CD14-positive monocyte (primary cell): ENCODE results near the gene ZNF8. TPM values are rescaled to one million over a fixed set of nuclear protein-coding genes. Genes with fewer than 3 reads are reported as not detected.

Experiments used
- DNase-seq, 3 donors: peaks; one replicate each; pipeline ENCODE4 v3.0.0-alpha.2; 2011 to 2022
- H2AFZ ChIP-seq: 2 replicates; pipeline ENCODE4 v1.6.0; 2012; ENCODE audit warnings: mild to moderate bottlenecking, low read depth, low read length, inconsistent platforms; ENCODE audit not compliant: insufficient read depth, poor library complexity, severe bottlenecking
- H3K27ac ChIP-seq, 2 donors: 1 replicate in 1 of 2; 2 replicates in 1 of 2; pipeline ENCODE4 v1.5.1; 2012 to 2013; ENCODE audit warnings: low read length in 2 of 2, control low read depth in 1 of 2, inconsistent platforms in 1 of 2, low read depth in 1 of 2, mild to moderate bottlenecking in 1 of 2
- H3K27me3 ChIP-seq, 2 donors: one replicate each; pipeline versions ENCODE4 v1.6.0 to v1.6.1; 2011 to 2013; ENCODE audit warnings: low read length in 2 of 2; ENCODE audit not compliant: control insufficient read depth in 2 of 2, insufficient read depth in 2 of 2
- H3K36me3 ChIP-seq, 2 donors: replicated peaks in 1 of 2; 1 replicate in 1 of 2; 2 replicates in 1 of 2; pipeline versions ENCODE4 v1.5.1 to v1.6.1; 2012 to 2013; ENCODE audit warnings: low read length in 2 of 2, control low read depth in 1 of 2, inconsistent platforms in 1 of 2, mild to moderate bottlenecking in 1 of 2; ENCODE audit not compliant: insufficient read depth in 2 of 2, control insufficient read depth in 1 of 2
- H3K4me1 ChIP-seq, 2 donors: 1 replicate in 1 of 2; 2 replicates in 1 of 2; pipeline versions ENCODE4 v1.5.1 to v1.6.1; 2012 to 2013; ENCODE audit warnings: low read length in 2 of 2, control low read depth in 1 of 2, inconsistent platforms in 1 of 2, mild to moderate bottlenecking in 1 of 2, moderate library complexity in 1 of 2; ENCODE audit not compliant: insufficient read depth in 2 of 2, control insufficient read depth in 1 of 2
- H3K4me2 ChIP-seq: replicated peaks from 2 replicates; pipeline ENCODE3; 2012; ENCODE audit warnings: low read length, moderate library complexity, mild to moderate bottlenecking; ENCODE audit not compliant: poor library complexity, severe bottlenecking; ENCODE audit errors: extremely low read depth
- H3K4me3 ChIP-seq, 3 experiments: fragments of 200-600 bp in 1 of 3; sonication (generic) in 1 of 3; replicated peaks in 1 of 3; 1 replicate in 2 of 3; 2 replicates in 1 of 3; pipeline ENCODE4 v1.5.1; 2011 to 2013; ENCODE audit warnings: low read length in 3 of 3, mild to moderate bottlenecking in 3 of 3, control low read depth in 2 of 3, low read depth in 2 of 3, inconsistent platforms in 1 of 3, moderate library complexity in 1 of 3
- H3K79me2 ChIP-seq: 2 replicates; pipeline ENCODE4 v1.6.0; 2012; ENCODE audit warnings: mild to moderate bottlenecking, control low read depth, inconsistent platforms, low read length, moderate library complexity; ENCODE audit not compliant: insufficient read depth
- H3K9ac ChIP-seq: 2 replicates; pipeline ENCODE4 v1.6.0; 2017; ENCODE audit warnings: low read length, mild to moderate bottlenecking; ENCODE audit not compliant: insufficient read depth, poor library complexity, severe bottlenecking
- H3K9me3 ChIP-seq, 2 donors: replicated peaks in 1 of 2; 1 replicate in 1 of 2; 2 replicates in 1 of 2; pipeline versions ENCODE4 v1.5.1 to v1.6.1; 2012 to 2013; ENCODE audit warnings: low read length in 2 of 2, control low read depth in 1 of 2; ENCODE audit not compliant: control insufficient read depth in 1 of 2, insufficient read depth in 1 of 2
- H4K20me1 ChIP-seq: 2 replicates; pipeline ENCODE4 v1.6.0; 2012; ENCODE audit warnings: mild to moderate bottlenecking, low read length, control low read depth, moderate library complexity; ENCODE audit not compliant: insufficient read depth
- H3K27ac Mint-ChIP-seq, 7 donors: one replicate each; pipeline ENCODE4 v1.8.0; 2020; ENCODE audit warnings: mild to moderate bottlenecking in 7 of 7, mixed read lengths in 7 of 7, moderate library complexity in 6 of 7, inconsistent platforms in 2 of 7
- H3K27me3 Mint-ChIP-seq, 3 donors: one replicate each; pipeline ENCODE4 v1.8.0; 2021 to 2022; ENCODE audit warnings: low read depth in 3 of 3, mild to moderate bottlenecking in 3 of 3, mixed read lengths in 3 of 3, moderate library complexity in 3 of 3, inconsistent platforms in 1 of 3
- H3K36me3 Mint-ChIP-seq, 2 donors: one replicate each; pipeline ENCODE4 v1.8.0; 2020; ENCODE audit warnings: mixed read lengths in 2 of 2, inconsistent platforms in 1 of 2, mild to moderate bottlenecking in 1 of 2
- H3K4me1 Mint-ChIP-seq: one replicate; pipeline ENCODE4 v1.8.0; 2020; ENCODE audit warnings: mild to moderate bottlenecking, mixed read lengths
- H3K4me3 Mint-ChIP-seq, 2 donors: one replicate each; pipeline ENCODE4 v1.8.0; 2020; ENCODE audit warnings: mild to moderate bottlenecking in 2 of 2, mixed read lengths in 2 of 2, moderate library complexity in 1 of 2
- H3K9me3 Mint-ChIP-seq, 7 donors: one replicate each; pipeline ENCODE4 v1.8.0; 2020 to 2022; ENCODE audit warnings: mixed read lengths in 7 of 7, mild to moderate bottlenecking in 6 of 7, moderate library complexity in 6 of 7, inconsistent platforms in 2 of 7
- WGBS: methylation state at CpG from one replicate; pipeline ENCODE4 v1.1.5; 2013; ENCODE audit warnings: missing lambda C conversion rate; ENCODE audit not compliant: insufficient coverage; 5-methylcytosine and 5-hydroxymethylcytosine counted together
- intact Hi-C, 2 donors: fragments of 100-400 bp; cut with micrococcal nuclease; formaldehyde crosslinking; loops; one replicate each; pipeline versions ENCODE4 v1.15.0 to v1.15.1; 2023
- polyA plus RNA-seq, 3 donors: library from polyadenylated mRNA; depleted of rRNA in 1 of 3; unstranded in 2 of 3; stranded (reverse) in 1 of 3; fragments of 300-500 nt in 2 of 3; fragments of >200 nt in 1 of 3; fragmentation: Illumina TruSeq in 2 of 3; gene quantifications; 1 replicate in 2 of 3; 2 replicates in 1 of 3; pipeline ENCODE4 v1.2.3, GENCODE V29; 2012 to 2021
- TF ChIP-seq, protein P1 (sequence below): fragments of 200-600 bp; IDR thresholded peaks from one replicate; pipeline ENCODE4 v1.8.0; 2022; ENCODE audit warnings: antibody characterized with exemption, mild to moderate bottlenecking

Gene ZNF8
- polyA plus RNA-seq, 3 donors: 0.05 to 2.4 (median 0.25) TPM

GRCh38 chr19:58262922-58263296 is 15.8 kb upstream of the ZNF8 start:
- no peaks in the 10 kb centered on the region for H3K79me2 ChIP-seq
- H3K9me3 ChIP-seq: peaks cover 96 to 98% of the 10 kb centered on the region in 2 donors
- peaks cover 31 to 40% of the 10 kb centered on the region in 2 donors for H3K36me3 Mint-ChIP-seq
- H3K27me3 Mint-ChIP-seq: peaks cover 0 to 4% (median 0%) of the 10 kb centered on the region in 3 donors
- no peak overlapping the region for H3K4me3 Mint-ChIP-seq
- no peak overlapping the region for H3K9ac ChIP-seq
- no peaks in the 10 kb centered on the region for H4K20me1 ChIP-seq
- no peaks in the 10 kb centered on the region for H3K4me1 ChIP-seq
- no peaks in the 10 kb centered on the region for H3K27me3 ChIP-seq
- H3K4me2 ChIP-seq: no peak overlapping the region
- H3K9me3 Mint-ChIP-seq: peaks cover 50 to 100% (median 98%) of the 10 kb centered on the region in 7 donors
- peaks cover 0 to 66% of the 10 kb centered on the region in 2 donors for H3K36me3 ChIP-seq
- 100% methylated on average over 4 of the region's 7 CpGs for WGBS
- no peak for DNase-seq
- no peak overlapping the region for H2AFZ ChIP-seq
- TF ChIP-seq, protein P1, sequence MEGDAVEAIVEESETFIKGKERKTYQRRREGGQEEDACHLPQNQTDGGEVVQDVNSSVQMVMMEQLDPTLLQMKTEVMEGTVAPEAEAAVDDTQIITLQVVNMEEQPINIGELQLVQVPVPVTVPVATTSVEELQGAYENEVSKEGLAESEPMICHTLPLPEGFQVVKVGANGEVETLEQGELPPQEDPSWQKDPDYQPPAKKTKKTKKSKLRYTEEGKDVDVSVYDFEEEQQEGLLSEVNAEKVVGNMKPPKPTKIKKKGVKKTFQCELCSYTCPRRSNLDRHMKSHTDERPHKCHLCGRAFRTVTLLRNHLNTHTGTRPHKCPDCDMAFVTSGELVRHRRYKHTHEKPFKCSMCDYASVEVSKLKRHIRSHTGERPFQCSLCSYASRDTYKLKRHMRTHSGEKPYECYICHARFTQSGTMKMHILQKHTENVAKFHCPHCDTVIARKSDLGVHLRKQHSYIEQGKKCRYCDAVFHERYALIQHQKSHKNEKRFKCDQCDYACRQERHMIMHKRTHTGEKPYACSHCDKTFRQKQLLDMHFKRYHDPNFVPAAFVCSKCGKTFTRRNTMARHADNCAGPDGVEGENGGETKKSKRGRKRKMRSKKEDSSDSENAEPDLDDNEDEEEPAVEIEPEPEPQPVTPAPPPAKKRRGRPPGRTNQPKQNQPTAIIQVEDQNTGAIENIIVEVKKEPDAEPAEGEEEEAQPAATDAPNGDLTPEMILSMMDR: no peak
- H3K27ac Mint-ChIP-seq: no peak overlapping the region
- H3K4me3 ChIP-seq: peak overlapping the region in 1 of 3 experiments; percentile 57
- H3K27ac ChIP-seq: no peak overlapping the region
- intact Hi-C loops: no loop called here
- H3K4me1 Mint-ChIP-seq: no peaks in the 10 kb centered on the region

DNA sequence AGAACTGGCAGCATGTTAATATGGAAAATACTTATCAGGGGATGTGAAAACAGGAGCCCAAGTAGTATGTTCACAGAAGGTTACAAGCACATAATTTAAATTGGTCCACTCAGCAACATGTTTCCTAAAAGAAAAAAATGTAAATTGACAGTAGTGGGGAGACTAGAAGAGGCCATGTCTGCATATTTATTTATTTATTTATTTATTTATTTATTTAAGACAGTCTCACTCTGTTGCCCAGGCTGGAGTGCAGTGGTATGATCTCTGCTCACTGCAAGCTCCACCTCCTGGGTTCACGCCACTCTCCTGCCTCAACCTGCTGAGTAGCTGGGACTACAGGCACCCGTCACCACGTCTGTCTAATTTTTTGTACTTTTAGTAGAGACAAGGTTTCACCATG is 13.7 kb upstream of the ZNF8 start:
- peak overlapping the region in 1 of 3 experiments; percentile 57 for H3K4me3 ChIP-seq
- H3K27me3 ChIP-seq: no peaks in the 10 kb centered on the region
- H3K27me3 Mint-ChIP-seq: peaks cover 0 to 2% (median 1%) of the 10 kb centered on the region in 3 donors
- TF ChIP-seq, protein P1: no peak
- 83% methylated on average over 1 of the region's 3 CpGs for WGBS
- no peak overlapping the region for H3K4me2 ChIP-seq
- H3K9ac ChIP-seq: no peak overlapping the region
- peaks cover 94 to 99% of the 10 kb centered on the region in 2 donors for H3K9me3 ChIP-seq
- H2AFZ ChIP-seq: no peak overlapping the region
- peaks cover 37 to 100% (median 96%) of the 10 kb centered on the region in 7 donors for H3K9me3 Mint-ChIP-seq
- no peak overlapping the region for H3K27ac ChIP-seq
- no peak overlapping the region for H3K4me3 Mint-ChIP-seq
- DNase-seq: no peak
- H3K4me1 Mint-ChIP-seq: no peaks in the 10 kb centered on the region
- peaks cover 0 to 48% of the 10 kb centered on the region in 2 donors for H3K36me3 ChIP-seq
- no peak overlapping the region for H3K27ac Mint-ChIP-seq
- no peaks in the 10 kb centered on the region for H4K20me1 ChIP-seq
- H3K36me3 Mint-ChIP-seq: peaks cover 19 to 22% of the 10 kb centered on the region in 2 donors
- no peaks in the 10 kb centered on the region for H3K79me2 ChIP-seq
- intact Hi-C loops: no loop called here
- no peaks in the 10 kb centered on the region for H3K4me1 ChIP-seq
